Thymus (tissue), 11 donors: ENCODE results near the gene TMEM25. TPM values are rescaled to one million over a fixed set of nuclear protein-coding genes. Genes with fewer than 3 reads are reported as not detected.

Source experiments
- DNase-seq, 9 donors: peaks; one replicate each; pipeline ENCODE4 v3.0.0-alpha.2; 2013; ENCODE audit warnings: low spot score in 9 of 9, low read depth in 6 of 9, missing footprints in 1 of 9
- H3K27ac ChIP-seq, 2 donors: one replicate each; pipeline ENCODE4 v1.5.1; 2013; ENCODE audit warnings: control low read depth in 1 of 2, low read depth in 1 of 2, low read length in 1 of 2, mild to moderate bottlenecking in 1 of 2, moderate library complexity in 1 of 2
- H3K27me3 ChIP-seq, 2 donors: one replicate each; pipeline ENCODE4 v1.5.1; 2013; ENCODE audit warnings: low read length in 1 of 2; ENCODE audit not compliant: control insufficient read depth in 2 of 2, insufficient read depth in 1 of 2
- H3K36me3 ChIP-seq, 2 donors: one replicate each; pipeline ENCODE4 v1.5.1; 2013; ENCODE audit warnings: low read length in 1 of 2, mild to moderate bottlenecking in 1 of 2, moderate library complexity in 1 of 2; ENCODE audit not compliant: control insufficient read depth in 2 of 2, insufficient read depth in 2 of 2
- H3K4me1 ChIP-seq, 2 donors: one replicate each; pipeline ENCODE4 v1.5.1; 2013; ENCODE audit warnings: low read length in 2 of 2; ENCODE audit not compliant: control insufficient read depth in 2 of 2, insufficient read depth in 2 of 2
- H3K4me3 ChIP-seq, 2 donors: one replicate each; pipeline ENCODE4 v1.5.1; 2013; ENCODE audit warnings: low read length in 2 of 2, control low read depth in 1 of 2, mild to moderate bottlenecking in 1 of 2
- H3K9me3 ChIP-seq, 2 donors: one replicate each; pipeline ENCODE4 v1.5.1; 2013; ENCODE audit warnings: low read length in 1 of 2, mild to moderate bottlenecking in 1 of 2; ENCODE audit not compliant: control insufficient read depth in 2 of 2, insufficient read depth in 1 of 2
- WGBS: extraction: QIAGEN DNeasy Blood & Tissue Kit; methylation state at CpG from one replicate; pipeline ENCODE4 v1.1.7; 2013; 5-methylcytosine and 5-hydroxymethylcytosine counted together
- polyA plus RNA-seq: library from polyadenylated mRNA; stranded (reverse); fragments of 200-250 nt; gene quantifications from one replicate; pipeline ENCODE4 v1.2.3, GENCODE V29; 2013
- total RNA-seq: library from RNA; stranded (reverse); fragments of 120-200 nt; gene quantifications from one replicate; pipeline ENCODE4 v1.2.4, GENCODE V29; 2013
- donor health status: healthy.

Gene TMEM25
- total and polyA plus RNA-seq, 2 donors = 4.2 to 11.0 TPM

DNA sequence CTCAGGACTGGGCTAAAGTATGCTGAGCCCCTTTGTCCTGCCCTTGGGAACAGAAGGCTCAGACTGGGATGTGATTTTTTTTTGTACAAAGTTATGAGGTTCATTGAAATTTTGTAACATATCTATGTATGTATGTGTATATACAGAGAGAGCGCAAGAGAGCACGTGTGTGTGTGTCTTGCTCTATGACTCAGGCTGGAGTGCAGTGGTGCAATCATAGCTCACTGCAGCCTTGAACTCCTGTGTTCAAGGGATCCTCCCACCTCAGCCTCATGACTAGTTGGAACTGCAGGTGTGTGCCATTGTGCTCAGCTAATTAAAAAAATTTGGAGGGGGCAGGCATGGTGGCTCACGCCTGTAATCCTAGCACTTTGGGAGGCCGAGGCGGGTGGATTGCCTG is 5.7 kb downstream of the TMEM25 start:
- Histone ChIP-seq H3K36me3 (peaks cover 0 to under 1% of the 10 kb centered on the region in 2 donors), H3K4me3 (no peak overlapping the region), H3K9me3 (no peaks in the 10 kb centered on the region), H3K4me1 (peaks cover under 1 to 3% of the 10 kb centered on the region in 2 donors), H3K27me3 (no peaks in the 10 kb centered on the region), H3K27ac (no peak overlapping the region)
- DNase-seq = no peak
- WGBS = 98% methylated on average over 5 of the region's 5 CpGs

DNA sequence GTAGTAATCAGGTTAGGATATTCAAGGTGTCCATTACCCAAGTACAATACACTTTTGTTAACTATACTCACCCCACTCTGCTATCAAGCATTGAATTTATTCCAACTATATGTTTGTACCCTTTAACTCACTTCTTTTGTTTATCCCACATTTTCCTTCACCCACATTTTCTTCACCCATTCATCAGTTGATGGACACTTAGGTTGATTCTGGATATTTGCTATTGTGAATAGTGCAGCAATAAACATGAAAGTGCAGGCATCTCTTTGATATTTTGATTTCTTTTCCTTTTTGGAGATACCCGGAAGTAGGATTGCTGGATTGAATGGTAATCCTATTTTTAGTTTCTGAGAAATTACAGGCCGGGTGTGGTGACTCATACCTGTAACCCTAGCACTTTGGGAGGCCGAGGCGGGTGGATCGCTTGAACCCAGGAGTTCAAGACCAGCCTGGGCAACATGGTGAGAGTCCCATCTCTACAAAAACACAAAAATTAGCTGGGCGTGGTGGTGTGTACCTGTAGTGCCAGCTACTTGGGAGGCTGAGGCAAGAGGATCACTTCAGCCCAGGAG is 6.5 kb downstream of the TMEM25 start:
- Histone ChIP-seq H3K36me3 (peaks cover 0 to 3% of the 10 kb centered on the region in 2 donors), H3K27ac (no peak overlapping the region), H3K27me3 (no peaks in the 10 kb centered on the region), H3K9me3 (no peaks in the 10 kb centered on the region), H3K4me1 (no peaks in the 10 kb centered on the region), H3K4me3 (no peak overlapping the region)
- no peak for DNase-seq
- WGBS = 97% methylated on average over 6 of the region's 6 CpGs

DNA sequence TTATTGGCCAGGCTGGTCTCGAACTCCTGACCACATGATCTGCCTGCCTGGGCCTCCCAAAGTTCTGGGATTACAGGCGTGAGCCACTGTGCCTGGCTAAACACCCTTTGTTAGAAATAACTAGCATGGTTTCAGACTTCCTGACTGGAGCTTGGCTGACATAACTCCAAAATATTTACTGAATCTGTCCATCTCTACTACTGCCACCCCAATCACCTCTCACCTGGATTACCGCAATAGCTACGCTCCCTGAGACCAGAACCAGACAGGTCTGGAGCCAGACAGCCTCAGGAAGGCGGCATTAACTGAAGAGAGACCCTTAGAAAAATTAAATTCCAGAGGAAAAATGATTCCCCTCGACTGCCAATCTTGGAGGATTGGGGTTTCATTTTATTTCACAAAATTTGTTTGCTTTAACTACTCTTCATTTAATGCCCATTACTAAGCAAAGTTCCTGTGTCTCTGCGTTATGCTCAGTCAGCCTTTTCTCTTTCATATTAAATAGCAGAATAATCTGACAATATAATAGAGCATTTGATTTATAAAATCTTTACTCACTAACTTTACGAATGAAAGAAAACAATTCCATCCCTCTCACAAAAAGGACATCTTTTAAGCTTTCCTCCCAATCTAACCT is 13.1 kb downstream of the TMEM25 start:
- H3K4me1 ChIP-seq = no peaks in the 10 kb centered on the region
- no peak for DNase-seq
- H3K36me3 ChIP-seq = peaks cover 6 to 15% of the 10 kb centered on the region in 2 donors
- H3K27me3 ChIP-seq = no peaks in the 10 kb centered on the region
- no peak overlapping the region for H3K4me3 ChIP-seq
- no peaks in the 10 kb centered on the region for H3K9me3 ChIP-seq
- 97% methylated on average over 8 of the region's 8 CpGs for WGBS
- no peak overlapping the region for H3K27ac ChIP-seq

- Histone ChIP-seq H3K27ac (no peak overlapping the region), H3K4me1 (no peaks in the 10 kb centered on the region), H3K36me3 (peaks cover 6 to 15% of the 10 kb centered on the region in 2 donors), H3K9me3 (no peaks in the 10 kb centered on the region), H3K27me3 (no peaks in the 10 kb centered on the region), H3K4me3 (no peak overlapping the region)
- WGBS = 97% methylated on average over 3 of the region's 3 CpGs
- DNase-seq = no peak
Observed at GRCh38 chr11:118544647-118545010, 13.6 kb downstream of the TMEM25 start.

DNA sequence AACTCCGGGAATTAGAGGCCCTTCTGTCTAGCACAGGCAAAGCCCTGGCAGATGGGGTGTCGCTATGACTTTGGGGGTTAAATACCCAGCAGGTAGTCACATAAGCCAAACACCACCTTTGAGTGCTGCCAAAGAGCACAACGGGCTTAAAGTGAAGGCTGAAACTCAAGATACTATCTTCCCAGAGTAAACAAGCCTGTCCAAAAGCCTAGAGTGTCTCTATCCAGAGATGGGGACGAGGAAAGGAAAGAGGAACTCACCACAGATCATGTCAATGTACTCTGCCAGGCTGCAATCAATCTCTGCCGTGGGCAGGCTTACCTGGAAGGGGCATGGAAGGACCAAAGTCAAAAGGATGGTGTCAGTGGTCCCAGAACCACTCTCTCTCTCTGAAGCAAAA is 14.5 kb downstream of the TMEM25 start:
- WGBS = 95% methylated on average over 5 of the region's 5 CpGs
- H3K27me3 ChIP-seq = no peaks in the 10 kb centered on the region
- no peak overlapping the region for H3K27ac ChIP-seq
- no peaks in the 10 kb centered on the region for H3K4me1 ChIP-seq
- peaks cover 8 to 15% of the 10 kb centered on the region in 2 donors for H3K36me3 ChIP-seq
- DNase-seq = no peak
- no peak overlapping the region for H3K4me3 ChIP-seq
- H3K9me3 ChIP-seq = no peaks in the 10 kb centered on the region

- H3K27ac ChIP-seq = no peak overlapping the region
- WGBS = 98% methylated on average over 2 of the region's 2 CpGs
- no peaks in the 10 kb centered on the region for H3K27me3 ChIP-seq
- H3K4me1 ChIP-seq = no peaks in the 10 kb centered on the region
- DNase-seq = no peak
- H3K9me3 ChIP-seq = no peaks in the 10 kb centered on the region
- H3K36me3 ChIP-seq = peaks cover 16 to 21% of the 10 kb centered on the region in 2 donors
- H3K4me3 ChIP-seq = no peak overlapping the region
Observed at GRCh38 chr11:118547132-118547531, 16.1 kb downstream of the TMEM25 start.

GRCh38 chr11:118552341-118552740 is 21.3 kb downstream of the TMEM25 start:
- 95% methylated on average over 4 of the region's 4 CpGs for WGBS
- DNase-seq = no peak
- H3K4me1 ChIP-seq = no peaks in the 10 kb centered on the region
- H3K36me3 ChIP-seq = peaks cover 30 to 34% of the 10 kb centered on the region in 2 donors
- no peak overlapping the region for H3K27ac ChIP-seq
- no peak overlapping the region for H3K4me3 ChIP-seq
- no peaks in the 10 kb centered on the region for H3K9me3 ChIP-seq
- H3K27me3 ChIP-seq = no peaks in the 10 kb centered on the region

DNA sequence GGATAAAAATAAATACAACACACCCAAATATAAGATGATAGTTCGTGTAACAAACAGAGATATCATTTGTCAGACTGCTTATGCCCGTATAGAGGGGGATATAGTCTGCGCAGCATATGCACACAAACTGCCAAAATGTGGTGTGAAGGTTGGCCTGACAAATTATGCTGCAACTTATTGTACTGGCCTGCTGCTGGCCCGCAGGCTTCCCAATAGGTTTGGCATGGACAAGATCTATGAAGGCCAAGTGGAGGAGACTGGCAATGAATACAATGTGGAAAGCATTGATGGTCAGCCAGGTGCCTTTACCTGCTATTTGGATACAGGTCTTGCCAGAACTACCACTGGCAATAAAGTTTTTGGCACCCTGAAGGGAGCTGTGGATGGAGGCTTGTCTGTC is 29.8 kb downstream of the TMEM25 start:
- WGBS = 97% methylated on average over 4 of the region's 4 CpGs
- Histone ChIP-seq H3K4me1 (peaks cover 0 to 7% of the 10 kb centered on the region in 2 donors), H3K4me3 (no peak overlapping the region), H3K27ac (no peak overlapping the region), H3K36me3 (peaks cover 9 to 10% of the 10 kb centered on the region in 2 donors), H3K9me3 (no peaks in the 10 kb centered on the region), H3K27me3 (no peaks in the 10 kb centered on the region)
- DNase-seq = no peak

GRCh38 chr11:118565051-118565450 is 34.1 kb downstream of the TMEM25 start:
- H3K27ac ChIP-seq = no peak overlapping the region
- H3K4me1 ChIP-seq = peaks cover 0 to 7% of the 10 kb centered on the region in 2 donors
- peaks cover 0 to 2% of the 10 kb centered on the region in 2 donors for H3K36me3 ChIP-seq
- no peaks in the 10 kb centered on the region for H3K27me3 ChIP-seq
- H3K9me3 ChIP-seq = no peaks in the 10 kb centered on the region
- H3K4me3 ChIP-seq = peak overlapping the region; percentile 66 to 79
- 70% methylated on average over 5 of the region's 5 CpGs for WGBS
- no peak for DNase-seq
